Measurements from ENCODE around the gene FXYD6. TPM values are rescaled to one million over a fixed set of nuclear protein-coding genes. Genes with fewer than 3 reads are reported as not detected.

The FXYD6 gene
- polyA plus RNA-seq, 2 of the 4 experiments (the other 2 are of a cell fraction), result 0.26 to 0.49 TPM

- peak; percentile 29 to 30 for DNase-seq (ENCODE audit: low read depth in 1 of 2, low spot score in 1 of 2)
- Histone ChIP-seq H3K4me1 (peaks cover 60% of the 10 kb centered on the region), H3K4me2 (peak overlapping the region; percentile 50), H3K4me3 (no peak overlapping the region), H3K9me3 (no peaks in the 10 kb centered on the region), H3K27ac (peak overlapping the region; percentile 62 to 80; a peak in 5 of 6 replicates)
- WGBS (ENCODE audit: missing lambda C conversion rate), result 56% methylated on average over 3 of the region's 16 CpGs
- ATAC-seq, result peak; percentile 69 to 71
- TF ChIP-seq FOSL2 (IDR thresholded peaks at IDR 0.05) (no peak), FOSL2 (CRISPR knock-in tag; IDR thresholded peaks at IDR 0.05) (peak; percentile 78), NPAS2 (CRISPR knock-in tag; IDR thresholded peaks at IDR 0.05; ENCODE audit: borderline replicate concordance) (no peak)
- FAIRE-seq, result no peak
- ChIA-PET POLR2A (no interaction called here), CTCF (interaction anchor here (0.7 to 5.0 kb wide), 8 partner anchors 9 to 404 kb away, joined by 3 to 31 read pairs (median 6); no protein-coding TSS in a partner anchor)
Observed at GRCh38 chr11:117828611-117829368, 47.7 kb downstream of the FXYD6 start.

GRCh38 chr11:117827521-117828511 lies 48.6 kb downstream of the FXYD6 start:
- Histone ChIP-seq H3K4me1 (peaks cover 60% of the 10 kb centered on the region), H3K9me3 (no peaks in the 10 kb centered on the region), H3K4me2 (peak overlapping the region; percentile 50), H3K27ac (peak overlapping the region; percentile 62 to 80; a peak in 5 of 6 replicates), H3K4me3 (no peak overlapping the region)
- no peak for DNase-seq (ENCODE audit: low read depth in 1 of 2, low spot score in 1 of 2)
- ATAC-seq, result no peak
- POLR2A ChIA-PET, result no interaction called here
- 56% methylated on average over 11 of the region's 15 CpGs for WGBS (ENCODE audit: missing lambda C conversion rate)
- CTCF ChIA-PET, result interaction anchor here (0.7 to 5.0 kb wide), 8 partner anchors 9 to 403 kb away, joined by 3 to 31 read pairs (median 6); no protein-coding TSS in a partner anchor
- no peak for FAIRE-seq
- TF ChIP-seq EP300 (IDR thresholded peaks at IDR 0.05), result no peak
- no peak for TF ChIP-seq HEYL (CRISPR knock-in tag; IDR thresholded peaks at IDR 0.05)
- 0 out of 2 replicates have a peak, but pooled peaks have one; percentile 9 for TF ChIP-seq CHD4 (IDR thresholded peaks at IDR 0.05; ENCODE audit: borderline replicate concordance)
- no peak for TF ChIP-seq SREBF2 (IDR thresholded peaks at IDR 0.05)
- no peak for TF ChIP-seq ATOH8 (CRISPR knock-in tag; IDR thresholded peaks at IDR 0.05; ENCODE audit: low read depth)
- TF ChIP-seq RARB (CRISPR knock-in tag; IDR thresholded peaks at IDR 0.05), result no peak
- TF ChIP-seq POLR2A (IDR thresholded peaks at IDR 0.05; ENCODE audit: low read length), result no peak
- no peak for TF ChIP-seq JUN (IDR thresholded peaks at IDR 0.05)
- no peak for TF ChIP-seq EHMT2 (IDR thresholded peaks at IDR 0.05; ENCODE audit: low read depth)
- TF ChIP-seq KDM1A (IDR thresholded peaks at IDR 0.05; ENCODE audit: low read depth), result 0 out of 2 replicates have a peak, but pooled peaks have one; percentile 20

- POLR2A ChIA-PET, result no interaction called here
- H3K9me3 ChIP-seq, result no peaks in the 10 kb centered on the region
- TF ChIP-seq SMC3 (IDR thresholded peaks at IDR 0.05) (no peak), MYC (IDR thresholded peaks at IDR 0.05; ENCODE audit: borderline replicate concordance, low read length) (no peak), FOXS1 (CRISPR knock-in tag; IDR thresholded peaks at IDR 0.05) (no peak), POLR2AphosphoS2 (conservative IDR thresholded peaks at IDR 0.05; ENCODE audit: low read length) (no peak), RNF2 (IDR thresholded peaks at IDR 0.05; ENCODE audit: borderline replicate concordance, low read depth) (no peak), RAD21 (conservative IDR thresholded peaks at IDR 0.05 in 1 of 2, IDR thresholded peaks at IDR 0.05 in 1 of 2) (no peak), RARB (CRISPR knock-in tag; IDR thresholded peaks at IDR 0.05) (no peak), CEBPB (IDR thresholded peaks at IDR 0.05) (no peak)
- H3K4me1 ChIP-seq, result peaks cover 60% of the 10 kb centered on the region
- H3K4me3 ChIP-seq, result no peak overlapping the region
- no peak overlapping the region for H3K27ac ChIP-seq
- FAIRE-seq (no peak), ATAC-seq (no peak), DNase-seq (ENCODE audit: low read depth in 1 of 2, low spot score in 1 of 2) (no peak)
- WGBS (ENCODE audit: missing lambda C conversion rate), result 16% methylated on average over 3 of the region's 3 CpGs
- CTCF ChIA-PET, result interaction anchor here (0.6 to 5.0 kb wide), 6 partner anchors 8 to 682 kb away, joined by 3 to 31 read pairs (median 10); no protein-coding TSS in a partner anchor
- H3K4me2 ChIP-seq, result peak overlapping the region; percentile 57
Observed at GRCh38 chr11:117826832-117827231, 49.6 kb downstream of the FXYD6 start.
